Right ventricle myocardium inferior (tissue), 1 donor: Measurements from ENCODE around the gene MTSS2. TPM values are rescaled to one million over a fixed set of nuclear protein-coding genes. Genes with fewer than 3 reads are reported as not detected.
A peak's percentile ranks its signal among the peaks of the same experiment; 100 is the strongest.

Source experiments
- ATAC-seq: fragments of 200-7000 bp; cut with Tn5 transposase; one replicate; pipeline ENCODE4 v1.9.1; 2020; ENCODE audit warnings: mild to moderate bottlenecking, moderate library complexity
- DNase-seq: peaks from one replicate; pipeline ENCODE4 v3.0.0; 2021; ENCODE audit errors: missing footprints
- intact Hi-C: fragments of 100-400 bp; cut with DNase I; formaldehyde crosslinking; loops from one replicate; pipeline ENCODE4 v1.11.0; 2022
- total RNA-seq: library from RNA; stranded (reverse); fragmentation: NEBNext Ultra II Directional; extraction: Animal tissue kit (Norgen Biotek cat#: 25700); gene quantifications from one replicate; pipeline ENCODE4 v1.2.1, GENCODE V29; 2021
- donor health status: DM: no; HTN: yes; CAD: no; lungs with severe emphysema.

Gene MTSS2
- total RNA-seq, 1 donor from 2014 or later = 88.4 TPM

GRCh38 chr16:70663524-70664324 lies 22.1 kb downstream of the MTSS2 start:
- no peak for ATAC-seq
- intact Hi-C loops = no loop called here
- no peak for DNase-seq

DNA sequence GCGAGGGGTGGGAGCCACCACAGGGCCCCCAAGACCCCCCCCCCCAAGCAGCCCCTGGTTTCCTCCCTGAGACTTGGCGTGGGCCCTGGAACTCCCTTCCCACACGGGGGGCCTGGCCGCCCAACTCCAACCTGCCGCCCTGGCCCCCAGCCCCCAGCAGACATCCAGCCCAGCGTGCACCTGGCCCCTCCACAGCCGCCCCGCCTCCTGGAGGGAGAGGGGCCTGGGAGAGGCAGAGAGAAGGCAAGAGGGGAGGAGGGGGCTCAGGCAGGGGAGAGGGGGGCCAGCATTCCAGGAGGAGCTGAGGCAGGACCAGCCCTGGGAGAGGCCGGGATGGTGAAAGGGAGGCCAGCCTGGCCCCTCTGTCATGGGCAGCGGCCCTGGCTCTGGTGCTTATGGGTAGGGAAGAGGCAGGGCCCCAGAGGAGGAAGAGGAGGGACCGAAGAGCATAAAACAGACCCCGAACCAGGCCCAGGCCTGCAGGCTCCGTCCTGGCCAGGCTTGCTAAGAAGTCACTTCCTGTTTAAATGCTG lies 22.8 kb downstream of the MTSS2 start:
- intact Hi-C loops = no loop called here
- DNase-seq (no peak), ATAC-seq (no peak)

DNA sequence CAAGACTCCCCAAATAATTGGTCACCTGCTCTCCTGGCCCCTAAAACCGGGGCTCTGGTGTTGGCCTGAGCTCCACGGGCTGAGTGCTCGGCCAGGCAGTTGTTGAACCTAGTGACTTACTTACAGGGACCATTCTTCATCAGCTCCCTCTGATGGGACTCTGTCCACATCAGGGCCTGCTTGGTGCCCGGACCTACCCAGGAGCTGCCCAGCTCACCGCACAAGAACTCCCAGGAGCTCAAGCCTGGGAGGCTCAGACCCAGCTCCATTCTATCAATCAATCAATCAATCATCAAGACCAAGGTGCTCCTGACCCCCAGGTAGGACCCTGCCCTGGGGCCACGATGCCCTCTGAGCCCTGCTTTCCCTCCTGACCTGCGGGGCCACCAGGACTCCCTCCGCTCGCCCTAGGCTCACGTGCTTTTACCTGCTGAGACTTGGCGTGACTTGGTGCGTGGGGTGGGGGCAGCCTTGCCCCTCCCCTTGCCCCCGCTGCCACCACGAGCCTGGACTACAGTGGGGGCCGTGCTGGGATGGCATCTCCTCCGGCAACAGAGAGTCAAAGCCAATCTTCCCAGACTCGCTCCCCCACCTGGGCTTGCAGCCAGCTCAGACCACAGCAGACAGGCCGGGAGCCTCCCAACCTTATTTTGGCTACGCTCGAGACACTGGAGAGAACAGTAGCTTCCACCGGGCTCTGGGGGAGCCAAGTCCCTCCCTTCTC lies 23.8 kb downstream of the MTSS2 start:
- ATAC-seq = no peak
- no peak for DNase-seq
- intact Hi-C loops = no loop called here

DNA sequence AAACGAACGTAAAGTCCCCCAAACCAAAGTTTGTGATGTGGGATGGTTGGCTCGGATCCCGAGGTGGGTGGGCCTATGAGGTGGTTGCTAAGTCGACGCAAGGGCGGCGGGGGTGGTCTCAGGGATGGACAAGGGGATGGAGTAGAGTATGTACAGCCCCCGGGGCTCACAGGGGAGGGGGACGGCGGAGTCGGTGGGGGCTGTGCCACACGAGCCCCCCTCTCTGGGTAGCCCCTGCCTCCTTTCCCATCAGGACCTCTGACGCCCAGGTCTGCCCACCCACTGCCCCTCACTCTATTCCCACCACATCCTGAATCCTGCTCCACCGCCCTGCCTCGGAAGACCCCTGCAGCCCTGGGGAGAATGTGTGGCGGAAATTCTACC lies 24.3 kb downstream of the MTSS2 start:
- ATAC-seq (no peak), DNase-seq (no peak)
- intact Hi-C loops = no loop called here

GRCh38 chr16:70660672-70661350 lies 25.0 kb downstream of the MTSS2 start:
- ATAC-seq (peak; percentile 24), DNase-seq (no peak)
- intact Hi-C loops = no loop called here

- ATAC-seq (no peak), DNase-seq (no peak)
- intact Hi-C loops = no loop called here
Measured at GRCh38 chr16:70659953-70660671, 25.7 kb downstream of the MTSS2 start.

GRCh38 chr16:70659546-70659945 lies 26.3 kb downstream of the MTSS2 start:
- intact Hi-C loops = no loop called here
- DNase-seq (no peak), ATAC-seq (no peak)

DNA sequence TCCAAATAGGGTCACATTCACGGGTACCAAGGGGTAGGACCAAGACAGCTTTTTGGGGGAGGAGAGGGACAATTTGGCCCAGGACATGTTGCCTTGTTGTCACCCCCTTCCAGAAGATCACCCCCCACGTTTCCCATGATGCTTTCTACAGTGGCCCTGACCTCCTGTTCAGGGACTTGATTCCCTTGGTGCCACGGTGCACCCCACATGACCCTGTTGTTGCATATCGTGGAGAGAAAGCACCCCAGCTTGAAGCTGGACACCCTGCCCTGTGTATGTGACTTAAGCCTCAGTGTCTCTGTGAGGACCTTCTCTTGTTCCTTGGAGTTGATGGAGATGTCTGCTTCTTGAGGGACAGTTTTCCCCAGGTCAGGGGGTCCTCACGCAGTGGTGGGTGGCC lies 26.9 kb downstream of the MTSS2 start:
- no peak for ATAC-seq
- no peak for DNase-seq
- intact Hi-C loops = no loop called here

DNA sequence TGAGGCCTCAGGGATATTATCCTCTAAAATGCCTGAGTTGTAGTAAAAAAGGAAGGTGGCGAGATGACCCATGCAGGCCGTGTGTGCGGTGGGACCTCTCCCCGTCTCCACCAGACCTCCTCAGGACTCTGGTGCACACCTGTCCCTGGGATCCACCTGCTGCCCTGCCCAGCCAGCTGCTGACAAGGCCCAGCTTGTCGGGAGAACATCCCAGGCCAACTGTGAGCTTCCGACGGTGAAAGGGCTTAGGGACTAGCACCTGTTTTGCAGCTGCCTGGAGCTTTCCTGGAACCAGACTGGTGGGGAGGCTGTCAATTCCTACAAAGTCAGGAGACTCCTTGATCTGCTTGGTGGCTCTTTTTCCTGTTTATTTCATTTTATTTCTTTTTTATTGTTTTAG lies 27.9 kb downstream of the MTSS2 start:
- intact Hi-C loops = no loop called here
- no peak for DNase-seq
- no peak for ATAC-seq

DNA sequence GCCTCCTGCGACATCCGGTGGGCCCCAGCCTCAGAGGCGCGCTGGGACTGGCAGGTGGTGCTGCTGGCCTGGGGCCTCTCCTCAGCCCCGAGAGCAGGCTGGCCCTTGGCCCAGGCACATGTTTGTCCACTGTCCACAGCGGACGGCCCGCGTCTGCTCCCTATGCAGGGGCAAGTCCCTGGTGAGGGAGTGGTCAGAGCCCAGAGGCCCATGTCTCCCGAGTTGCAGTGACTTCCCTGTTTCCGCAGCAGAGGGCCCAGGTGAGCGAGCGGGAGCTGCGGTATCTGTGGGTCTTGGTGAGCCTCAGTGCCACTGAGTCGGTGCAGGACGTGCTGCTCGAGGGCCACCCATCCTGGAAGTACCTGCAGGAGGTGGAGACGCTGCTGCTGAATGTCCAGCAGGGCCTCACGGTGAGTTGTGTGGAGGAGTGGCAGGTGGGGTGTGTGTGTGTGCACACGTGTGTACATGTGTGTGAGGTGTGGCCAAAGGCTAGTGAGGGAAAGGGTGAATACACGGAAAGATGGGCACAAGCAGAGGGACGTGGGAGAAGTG lies 29.1 kb downstream of the MTSS2 start:
- no peak for DNase-seq
- intact Hi-C loops = no loop called here
- no peak for ATAC-seq

GRCh38 chr16:70656065-70656711 lies 29.7 kb downstream of the MTSS2 start:
- ATAC-seq (no peak), DNase-seq (no peak)
- intact Hi-C loops = no loop called here

DNA sequence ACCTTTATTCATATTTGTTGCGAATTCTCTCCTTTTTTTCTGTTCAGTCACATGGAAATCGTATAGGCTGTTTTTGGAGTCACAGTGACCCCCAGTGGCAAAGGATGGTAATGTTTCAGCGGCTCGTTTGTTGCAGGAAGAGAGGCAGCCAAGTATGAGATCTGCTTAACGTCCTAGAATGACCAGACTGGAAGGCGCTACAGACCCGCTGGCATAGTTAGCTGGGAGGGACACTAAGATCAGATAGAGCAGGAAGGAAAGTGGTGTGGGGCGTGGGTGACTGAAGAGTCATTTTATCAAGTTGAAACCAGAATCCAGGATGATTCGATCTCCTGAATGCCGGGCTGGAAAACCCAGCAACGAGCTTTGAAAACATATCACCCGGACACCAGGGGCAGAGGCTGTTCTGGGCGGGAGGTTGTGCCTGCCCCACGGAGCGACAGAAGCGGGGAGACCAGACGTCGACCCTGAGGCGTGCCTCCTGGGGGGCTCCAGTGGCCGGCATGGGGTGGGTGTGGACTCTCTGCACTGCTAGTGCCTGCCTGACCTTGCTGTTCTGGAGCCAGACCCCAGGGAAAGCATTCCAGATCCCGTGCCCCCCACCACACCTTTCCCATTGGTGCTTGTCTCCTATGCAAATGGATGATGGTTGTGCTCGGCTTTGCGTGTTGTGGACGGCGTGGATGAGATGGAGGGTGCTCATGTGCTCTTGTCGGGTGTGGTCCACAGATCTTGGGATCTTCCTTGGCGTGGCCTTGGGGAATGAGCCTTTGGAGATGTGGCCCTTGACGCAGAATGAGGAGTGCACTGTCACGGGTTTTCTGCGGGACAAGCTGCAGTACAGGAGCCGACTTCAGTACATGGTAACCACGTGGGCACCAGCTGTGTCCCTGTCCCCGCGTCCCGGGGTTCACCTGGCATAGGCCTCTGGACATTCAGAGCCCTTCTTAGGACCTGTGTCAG lies 31.8 kb downstream of the MTSS2 start:
- intact Hi-C loops = loop anchor here (2.0 to 5.0 kb wide), 4 partner anchors 82 to 323 kb away; no protein-coding TSS in a partner anchor
- DNase-seq = no peak
- peak; percentile 81 for ATAC-seq

DNA sequence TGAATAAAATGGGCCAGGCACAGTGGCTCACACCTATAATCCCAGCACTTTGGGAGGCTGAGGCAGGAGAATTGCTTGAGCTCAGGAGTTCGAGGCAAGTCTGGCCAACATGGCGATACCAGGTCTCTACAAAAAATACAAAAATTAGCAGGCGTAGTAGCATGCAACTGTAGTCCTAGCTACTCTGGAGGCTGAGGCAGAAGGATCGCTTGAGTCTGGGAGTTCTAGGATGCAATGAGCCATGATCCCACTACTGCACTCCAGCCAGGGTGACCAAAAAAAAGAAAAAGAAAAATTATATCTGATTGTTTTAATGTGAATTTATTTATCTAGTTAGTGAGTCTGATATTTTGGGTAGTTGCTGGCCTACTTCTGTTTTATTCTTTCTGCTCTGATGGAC lies 32.4 kb downstream of the MTSS2 start:
- ATAC-seq (no peak), DNase-seq (no peak)
- intact Hi-C loops = loop anchor here (2.0 to 5.0 kb wide), 3 partner anchors 81 to 323 kb away; no protein-coding TSS in a partner anchor

- no peak for ATAC-seq
- intact Hi-C loops = loop anchor here (2.0 to 5.0 kb wide), 3 partner anchors 80 to 322 kb away; no protein-coding TSS in a partner anchor
- no peak for DNase-seq
Measured at GRCh38 chr16:70652322-70652721, 33.5 kb downstream of the MTSS2 start.

- intact Hi-C loops = loop anchor here (5.0 kb wide), 1 partner anchor 79 kb away; no protein-coding TSS in a partner anchor
- ATAC-seq (no peak), DNase-seq (no peak)
Measured at GRCh38 chr16:70651524-70651923, 34.3 kb downstream of the MTSS2 start.

DNA sequence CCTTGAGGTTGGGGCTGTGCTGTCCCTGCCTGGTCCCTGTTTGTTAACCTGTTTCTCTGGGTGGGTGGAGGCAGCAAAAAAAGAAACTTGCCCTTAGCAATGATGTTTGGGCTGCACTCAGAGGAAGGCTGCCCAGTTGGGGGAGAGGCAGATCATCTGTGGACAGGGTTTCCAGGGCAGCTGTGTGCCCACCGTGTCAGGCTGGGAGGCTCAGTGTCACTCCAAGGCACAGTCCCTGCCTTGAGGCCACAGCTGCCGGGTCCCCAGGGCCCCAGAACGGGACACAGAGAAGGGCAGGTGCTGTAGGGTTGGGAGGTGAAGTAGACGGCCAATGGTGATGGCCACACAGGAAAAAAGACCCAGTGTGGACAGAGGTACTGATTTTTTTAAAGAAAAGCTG lies 35.6 kb downstream of the MTSS2 start:
- DNase-seq (no peak), ATAC-seq (no peak)
- intact Hi-C loops = loop anchor here (5.0 kb wide), 1 partner anchor 78 kb away; no protein-coding TSS in a partner anchor

DNA sequence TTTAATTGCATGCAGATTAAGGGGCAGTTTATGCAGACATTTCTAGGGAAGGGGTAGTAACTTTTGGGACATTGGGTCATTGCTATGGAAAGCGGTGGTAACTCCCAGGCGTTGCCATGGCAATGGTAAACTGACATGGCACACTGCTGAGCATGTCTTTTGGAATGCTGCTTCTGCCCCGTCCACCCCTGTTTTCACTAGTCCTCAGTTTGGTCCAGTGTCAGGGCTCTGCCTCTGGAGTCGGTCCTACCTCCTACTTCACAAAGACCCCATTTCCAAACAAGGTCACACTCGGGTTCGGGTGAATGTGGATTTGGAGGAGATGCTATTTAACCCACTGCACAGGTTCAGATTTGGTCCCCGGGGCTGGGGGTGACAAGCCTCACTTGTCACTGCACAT lies 36.6 kb downstream of the MTSS2 start:
- intact Hi-C loops = no loop called here
- ATAC-seq (no peak), DNase-seq (no peak)
